Spleen (tissue), 7 donors: ENCODE data around the gene USH1G.

Experiments
- CTCF ChIP-seq, 11 experiments: fragments of 200-600 bp in 7 of 11; fragments of 450-650 bp in 4 of 11; sonication (generic) in 4 of 11; IDR thresholded peaks in 8 of 11; conservative IDR thresholded peaks in 3 of 11; 1 replicate in 7 of 11; 2 replicates in 4 of 11; pipeline versions ENCODE4 v1.4.0 to v1.8.0; 2016 to 2021; ENCODE audit warnings: antibody characterized with exemption in 11 of 11, inconsistent platforms in 4 of 11, mild to moderate bottlenecking in 1 of 11
- POLR2A ChIP-seq, 3 donors: fragments of 450-650 bp; IDR thresholded peaks; one replicate each; pipeline ENCODE4 v1.5.1; 2017; ENCODE audit warnings: antibody characterized with exemption in 3 of 3, mild to moderate bottlenecking in 1 of 3
- donor health status: DM: no; HTN: no; CAD: no; lungs with moderate emphysema.
- donor health status: DM: no; HTN: no; CAD: no.
- donor health status: DM: no; HTN: no; CAD: no.

DNA sequence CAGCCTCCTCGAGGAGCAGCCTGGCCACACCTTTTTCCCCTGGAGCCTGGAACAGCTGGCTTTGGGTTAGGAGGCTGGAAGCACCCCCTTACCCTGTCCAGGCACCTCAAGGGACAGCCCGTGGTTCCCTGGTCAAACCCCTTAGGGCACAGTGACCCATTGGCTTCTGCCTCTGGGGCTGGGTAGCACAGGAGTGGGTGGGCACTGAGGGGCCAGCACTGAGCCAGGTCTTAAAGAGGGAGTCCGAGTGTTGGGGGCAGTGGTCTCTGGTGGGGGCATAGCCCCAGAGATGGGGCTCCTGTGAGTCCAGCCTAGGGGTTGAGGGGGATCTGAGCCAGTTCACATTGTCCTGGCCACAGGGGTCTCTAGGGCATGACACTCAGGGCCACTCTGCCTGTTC lies 28.0 kb upstream of the USH1G start:
- TF ChIP-seq CTCF (IDR thresholded peaks at IDR 0.05 in 8 of 11, conservative IDR thresholded peaks at IDR 0.05 in 3 of 11): no peak
- TF ChIP-seq POLR2A (IDR thresholded peaks at IDR 0.05): no peak
